NCI-H510A treated with DMSO at 0.1 percent for 48 hours (cell line): ENCODE measurements around the gene SAMD10.
A peak's percentile ranks its signal among the peaks of the same experiment; 100 is the strongest.
"Not testable (repeated sequence)": the region's sequence is repeated elsewhere in the genome, so short reads cannot be mapped to it uniquely, and the experiment has no call there.

Experiments used
- DNase-seq: peaks from one replicate; lab custom pipeline; 2025; lab: John Stamatoyannopoulos, UW

The SAMD10 gene

DNA sequence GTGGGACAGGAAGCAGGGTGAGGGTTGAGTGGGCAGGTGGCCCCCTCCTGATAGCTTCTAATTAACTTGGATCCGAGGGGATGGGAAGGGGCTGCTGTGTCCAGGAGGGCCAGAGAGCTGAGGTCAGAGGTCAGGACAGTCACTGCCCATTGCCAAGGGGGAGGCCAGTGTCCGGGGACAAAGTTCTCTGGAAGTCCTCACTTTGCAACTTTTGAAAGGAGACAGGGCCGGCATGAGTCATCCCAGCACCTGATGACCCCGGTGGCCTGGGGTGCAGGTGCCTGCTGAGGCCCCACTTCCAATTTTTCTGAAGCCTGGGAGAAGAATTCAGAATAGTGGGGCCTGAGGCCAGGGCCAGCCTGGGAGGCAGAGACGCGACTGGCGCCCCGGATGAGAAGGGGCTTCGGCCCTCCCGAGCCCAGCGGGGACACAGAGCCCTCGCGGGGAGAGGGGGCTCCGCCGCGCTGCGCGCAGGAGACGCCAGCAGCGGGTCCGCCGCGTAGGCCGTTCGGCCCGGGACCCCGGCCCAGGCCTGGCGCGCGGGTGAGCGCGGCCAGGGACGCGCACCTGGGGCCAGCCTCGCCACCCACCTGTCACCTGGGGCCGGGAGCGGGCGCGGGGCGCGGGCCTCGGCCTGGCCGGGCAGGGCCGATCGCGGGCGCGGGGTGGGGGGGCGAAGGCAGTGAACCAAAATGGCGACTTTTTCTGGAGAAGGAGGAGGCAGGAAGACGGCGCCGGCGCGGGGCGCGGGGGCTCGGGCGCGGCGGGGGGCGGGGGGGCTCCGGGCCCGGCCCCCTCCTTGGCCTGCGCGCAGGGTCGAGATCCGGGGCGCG is 10.3 kb downstream of the SAMD10 start:
- no peak for DNase-seq

- DNase-seq = no peak
These were observed 11.1 kb downstream of the SAMD10 start for GRCh38 chr20:63968136-63968927.

GRCh38 chr20:63967330-63968135 is 11.9 kb downstream of the SAMD10 start:
- no peak for DNase-seq

DNA sequence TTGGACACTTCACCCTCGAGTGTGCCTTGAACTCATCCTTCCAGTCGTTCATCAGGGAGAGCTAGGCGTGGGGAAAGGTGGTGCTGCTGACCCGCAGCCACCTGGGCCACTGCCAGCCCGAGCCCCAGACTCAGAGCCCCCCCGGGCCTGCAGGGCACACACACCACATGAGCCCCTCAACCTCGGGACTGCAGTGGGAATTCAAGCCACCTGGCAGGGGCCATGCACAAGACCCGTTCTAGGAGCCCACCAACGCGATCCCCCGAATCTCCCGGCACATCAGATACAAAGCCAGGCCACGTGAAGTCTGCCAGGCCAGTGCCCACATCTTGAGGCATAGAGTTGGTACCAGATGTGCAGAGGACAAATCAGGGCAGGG is 12.5 kb downstream of the SAMD10 start:
- DNase-seq = no peak

GRCh38 chr20:63966172-63966943 is 13.1 kb downstream of the SAMD10 start:
- DNase-seq = no peak

- no peak for DNase-seq
These were observed 15.0 kb downstream of the SAMD10 start for GRCh38 chr20:63964412-63964811.

DNA sequence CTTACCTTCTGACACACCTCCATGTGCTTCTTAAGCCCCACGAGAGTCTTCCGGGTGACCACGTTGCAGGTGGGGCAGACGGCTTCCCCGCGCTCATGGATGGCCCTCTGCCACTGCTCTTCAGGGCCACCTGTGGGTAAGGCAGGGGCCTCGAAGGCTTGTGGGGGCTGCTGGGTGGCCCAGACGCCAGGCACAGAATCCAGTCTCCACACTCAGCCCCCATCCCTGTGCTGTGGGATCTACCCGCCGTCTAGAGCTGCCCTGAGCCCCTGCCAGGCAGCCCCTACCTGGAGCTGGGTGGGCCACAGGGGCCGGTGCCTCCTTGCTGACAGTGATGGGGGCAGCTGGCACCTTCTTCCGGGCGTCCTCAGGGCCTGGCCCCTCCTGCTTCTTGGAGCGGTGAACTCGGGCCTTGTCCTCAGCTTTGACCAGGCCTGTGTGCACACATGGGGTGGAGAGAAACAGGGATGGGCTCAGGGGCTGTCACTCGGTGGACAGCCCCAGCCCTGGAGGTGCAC is 15.6 kb downstream of the SAMD10 start:
- no peak for DNase-seq

- no peak for DNase-seq
These were observed 16.1 kb downstream of the SAMD10 start for GRCh38 chr20:63963348-63963741.

DNA sequence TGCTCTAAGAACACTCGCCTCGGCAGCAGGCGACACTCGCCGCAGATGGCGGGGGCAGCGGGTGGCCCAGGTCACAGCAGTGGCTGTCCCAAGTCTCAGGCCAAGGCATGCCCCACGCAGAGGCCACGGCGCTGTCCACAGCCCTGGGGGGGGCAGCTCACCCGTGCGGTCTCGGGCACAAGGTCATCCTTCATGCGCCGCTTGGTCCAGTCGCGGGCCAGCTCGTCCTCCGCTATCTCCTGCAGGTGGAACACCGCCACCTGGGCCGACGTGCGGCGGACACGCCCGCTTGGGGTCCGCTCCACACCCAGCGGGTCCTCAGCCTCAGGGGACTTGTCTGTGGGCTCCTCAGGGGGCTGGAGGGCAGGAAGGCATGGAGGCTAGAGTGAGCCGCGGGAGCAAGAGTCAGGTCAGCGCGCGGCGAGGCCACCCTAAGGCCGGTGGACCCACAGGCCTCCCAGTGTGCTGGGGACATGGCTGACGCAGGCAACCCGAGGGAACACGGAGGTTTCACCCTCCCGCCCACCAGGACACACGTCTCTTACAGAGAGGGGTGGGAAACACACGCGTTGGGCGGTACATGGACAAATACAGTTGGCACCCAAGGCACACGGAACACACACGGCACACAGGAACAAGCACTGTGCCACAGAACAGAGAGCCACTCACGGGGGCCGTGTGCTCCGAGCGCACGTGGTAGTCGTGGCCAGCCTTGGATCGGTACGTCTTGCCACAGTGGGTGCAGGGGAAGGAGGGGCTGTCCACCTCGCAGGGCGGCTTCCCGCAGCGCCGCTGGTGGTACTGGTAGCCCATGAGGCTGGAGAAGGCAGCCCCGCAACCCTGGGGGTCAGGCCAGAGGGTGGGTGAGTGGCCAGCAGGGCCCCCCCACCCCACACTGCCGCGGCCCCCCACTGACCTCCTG is 16.8 kb downstream of the SAMD10 start:
- DNase-seq = no peak

DNA sequence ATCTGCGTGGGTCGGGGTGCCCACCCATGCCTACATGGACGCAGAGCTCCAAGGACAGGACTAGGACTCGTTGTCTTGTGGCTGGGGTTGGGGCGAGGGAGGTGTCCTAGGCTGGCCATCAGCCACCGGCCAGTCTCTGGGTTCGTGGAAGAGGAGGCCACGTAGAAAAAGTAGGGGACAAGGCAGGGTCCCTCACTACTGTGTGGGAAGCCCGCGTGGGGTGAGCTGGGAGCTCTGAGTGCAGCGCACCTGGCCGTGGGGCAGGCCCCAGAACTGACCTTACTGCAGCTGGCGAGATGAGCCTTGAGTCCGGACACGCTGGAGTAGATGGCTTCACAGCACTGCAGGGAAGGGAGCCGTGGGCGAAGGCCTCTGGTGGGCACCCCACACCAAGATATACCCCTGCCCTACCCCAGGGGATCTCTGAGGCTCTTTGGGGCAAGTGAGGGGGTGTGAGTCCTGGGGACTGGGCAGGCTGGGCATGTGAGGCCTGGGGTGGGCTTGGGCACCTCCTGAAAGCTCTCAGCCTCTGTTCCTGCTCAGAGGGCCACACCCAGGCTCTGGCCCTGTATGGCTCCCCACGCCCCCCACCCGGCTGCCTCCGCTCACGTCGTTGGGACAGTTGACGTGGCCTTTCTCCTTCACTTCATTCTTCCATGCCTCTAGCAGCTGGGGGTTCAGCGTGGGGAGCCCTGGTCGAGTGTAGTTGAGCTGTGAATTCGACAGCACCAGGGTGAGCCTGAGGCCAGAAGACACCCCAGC is 17.6 kb downstream of the SAMD10 start:
- DNase-seq = no peak

GRCh38 chr20:63960654-63961621 is 18.5 kb downstream of the SAMD10 start:
- DNase-seq = not testable (repeated sequence)

DNA sequence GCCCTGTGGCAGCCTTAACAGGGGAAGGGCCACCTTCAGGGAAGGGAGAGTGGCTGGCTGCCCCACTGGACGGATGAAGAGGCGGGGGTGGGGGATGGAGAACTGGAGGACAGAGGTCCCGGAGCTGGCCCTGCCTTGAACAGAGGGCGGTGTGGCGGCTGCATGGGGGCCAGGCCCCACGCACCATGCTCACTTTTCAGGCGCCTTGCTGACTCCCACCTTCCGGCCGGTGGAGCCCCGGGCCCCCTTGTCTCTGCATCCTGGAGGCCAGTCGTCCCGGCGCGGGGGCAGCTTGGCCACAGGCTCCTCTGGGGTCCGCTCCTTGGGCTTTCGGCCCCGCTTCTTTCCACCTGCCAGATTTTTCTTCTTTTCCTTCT is 19.8 kb downstream of the SAMD10 start:
- DNase-seq = no peak

DNA sequence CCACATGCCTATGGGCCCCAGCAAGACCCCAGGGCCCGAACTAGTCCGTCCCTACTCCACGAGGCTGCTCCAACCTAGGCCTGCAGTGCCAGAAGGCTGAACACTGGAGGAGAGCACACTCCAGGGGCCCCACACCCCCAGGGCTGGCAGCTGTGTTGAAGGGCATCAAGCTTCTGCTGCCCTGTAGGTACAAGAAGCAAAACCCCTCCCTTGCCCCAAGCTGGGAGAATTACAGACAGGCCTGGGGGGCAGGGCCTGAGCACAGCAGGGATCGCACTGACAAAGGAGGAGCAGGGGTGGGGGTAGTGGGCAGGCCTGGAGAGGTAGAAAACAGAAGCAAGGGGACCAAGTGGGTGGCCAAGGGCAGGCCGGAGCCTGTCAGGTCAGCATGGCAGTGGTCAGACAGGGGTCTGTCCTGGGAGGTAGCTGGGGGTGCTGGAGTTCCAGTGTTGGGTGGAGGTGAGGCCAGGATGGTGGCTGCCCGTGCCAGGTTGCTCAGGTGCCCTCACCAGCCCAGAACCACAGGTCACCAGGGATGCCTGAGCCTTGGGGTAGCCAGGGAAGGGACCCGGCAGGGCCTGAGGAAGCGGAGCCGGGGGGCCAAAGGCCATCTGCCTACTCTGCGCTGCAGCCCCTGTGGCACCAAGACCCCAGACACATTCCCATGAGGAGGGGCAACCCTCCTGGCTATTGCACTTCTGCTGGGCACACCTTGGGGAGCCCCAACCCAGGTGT is 20.3 kb downstream of the SAMD10 start:
- DNase-seq = no peak

- DNase-seq = no peak
These were observed 21.0 kb downstream of the SAMD10 start for GRCh38 chr20:63958471-63958870.

GRCh38 chr20:63957690-63958441 is 21.6 kb downstream of the SAMD10 start:
- DNase-seq = peak; percentile 95

- DNase-seq = peak; percentile 95
These were observed 22.3 kb downstream of the SAMD10 start for GRCh38 chr20:63957004-63957689.

DNA sequence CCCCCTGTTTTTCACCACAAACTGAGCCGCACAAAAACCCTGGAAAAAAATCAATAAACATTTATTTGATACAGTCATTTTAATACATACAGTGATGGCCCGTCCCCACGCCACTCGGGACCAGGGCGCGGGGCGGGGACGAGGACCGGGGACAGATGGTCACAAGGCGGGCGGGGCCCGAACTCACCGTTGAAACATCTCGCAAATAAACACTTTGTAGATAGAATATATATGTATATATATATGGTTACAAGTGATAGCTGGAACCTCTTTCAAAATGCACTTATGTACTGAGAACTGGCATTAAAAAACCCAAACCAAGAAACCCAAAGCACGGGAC is 22.8 kb downstream of the SAMD10 start:
- DNase-seq = peak; percentile 56
